GM23338 (cell line): Measurements from ENCODE around the gene RINL. TPM values are rescaled to one million over a fixed set of nuclear protein-coding genes. Genes with fewer than 3 reads are reported as not detected.

Source experiments
- ATAC-seq: fragments of 200-7000 bp; cut with Tn5 transposase; 3 replicates; pipeline ENCODE4 v1.9.1; 2020
- DNase-seq: peaks from one replicate; pipeline ENCODE4 v3.0.0-alpha.2; 2015; ENCODE audit warnings: low spot score
- H2AFZ ChIP-seq: fragments of 200-600 bp; sonication (generic); 2 replicates; pipeline ENCODE4 v1.8.0; 2016; ENCODE audit warnings: antibody characterized with exemption, mild to moderate bottlenecking, moderate library complexity
- H3F3A ChIP-seq: fragments of 200-600 bp; sonication (generic); replicated peaks from 2 replicates; pipeline ENCODE4 v1.8.0; 2017; ENCODE audit warnings: antibody characterized with exemption, mixed run types, low read depth
- H3K27ac ChIP-seq: fragments of 200-600 bp; sonication (generic); 2 replicates; pipeline ENCODE4 v1.6.1; 2016; ENCODE audit warnings: low read depth
- H3K27me3 ChIP-seq: fragments of 200-600 bp; sonication (generic); 2 replicates; pipeline ENCODE4 v1.8.0; 2016; ENCODE audit warnings: mild to moderate bottlenecking, mixed run types, moderate library complexity; ENCODE audit not compliant: insufficient read depth
- H3K36me3 ChIP-seq: fragments of 200-600 bp; sonication (generic); 2 replicates; pipeline ENCODE4 v1.8.0; 2016; ENCODE audit warnings: mild to moderate bottlenecking; ENCODE audit not compliant: insufficient read depth
- H3K4me1 ChIP-seq: fragments of 200-600 bp; sonication (generic); 2 replicates; pipeline ENCODE4 v1.8.0; 2016; ENCODE audit warnings: mild to moderate bottlenecking, moderate library complexity; ENCODE audit not compliant: insufficient read depth
- H3K4me2 ChIP-seq: fragments of 200-600 bp; sonication (generic); 2 replicates; pipeline ENCODE4 v1.7.1; 2017; ENCODE audit warnings: mixed run types
- H3K4me3 ChIP-seq: fragments of 200-600 bp; sonication (generic); 2 replicates; pipeline ENCODE4 v1.6.1; 2016; ENCODE audit warnings: mixed run types
- H3K79me2 ChIP-seq: fragments of 200-600 bp; sonication (generic); replicated peaks from 2 replicates; pipeline ENCODE4 v1.8.0; 2017; ENCODE audit warnings: mild to moderate bottlenecking; ENCODE audit not compliant: insufficient read depth
- H3K9me2 ChIP-seq: fragments of 200-600 bp; sonication (generic); 2 replicates; pipeline ENCODE4 v1.8.0; 2017; ENCODE audit not compliant: insufficient read depth
- H4K20me1 ChIP-seq: fragments of 200-600 bp; sonication (generic); replicated peaks from 2 replicates; pipeline ENCODE4 v1.8.0; 2017; ENCODE audit warnings: mild to moderate bottlenecking; ENCODE audit not compliant: insufficient read depth
- H3K27ac Mint-ChIP-seq: 2 replicates; pipeline ENCODE4 v1.8.0; 2020; ENCODE audit warnings: inconsistent platforms, mild to moderate bottlenecking, moderate library complexity, mixed read lengths
- H3K27me3 Mint-ChIP-seq: 3 replicates; pipeline ENCODE4 v1.8.0; 2022; ENCODE audit warnings: low read depth, mild to moderate bottlenecking, moderate library complexity, mixed read lengths, inconsistent platforms; ENCODE audit not compliant: insufficient read depth, poor library complexity
- H3K36me3 Mint-ChIP-seq: 3 replicates; pipeline ENCODE4 v1.8.0; 2021; ENCODE audit warnings: low read depth, mild to moderate bottlenecking, inconsistent platforms, moderate library complexity, mixed read lengths
- H3K4me1 Mint-ChIP-seq: 3 replicates; pipeline ENCODE4 v1.8.0; 2020; ENCODE audit warnings: mild to moderate bottlenecking, inconsistent platforms, mixed read lengths
- H3K4me3 Mint-ChIP-seq: 3 replicates; pipeline ENCODE4 v1.8.0; 2021; ENCODE audit warnings: moderate library complexity, mild to moderate bottlenecking, inconsistent platforms, mixed read lengths
- H3K9me3 Mint-ChIP-seq: 3 replicates; pipeline ENCODE4 v1.8.0; 2020; ENCODE audit warnings: moderate library complexity, mild to moderate bottlenecking, inconsistent platforms, mixed read lengths
- CREB1 ChIP-seq: fragments of 250-450 bp; sonication (Bioruptor Pico); IDR thresholded peaks from 2 replicates; pipeline ENCODE4 v1.5.0; 2020; ENCODE audit warnings: low read depth, mild to moderate bottlenecking, moderate library complexity
- CTCF ChIP-seq, 2 experiments: fragments of 200-600 bp in 1 of 2; sonication (generic) in 1 of 2; conservative IDR thresholded peaks; 2 replicates each; pipeline versions ENCODE4 v1.5.1 to v1.6.1; 2016 to 2017; ENCODE audit warnings: antibody characterized with exemption in 2 of 2, low read depth in 2 of 2, mild to moderate bottlenecking in 2 of 2, moderate library complexity in 1 of 2
- ETS1 ChIP-seq: IDR thresholded peaks from 2 replicates; pipeline ENCODE4 v1.6.1; 2016; ENCODE audit warnings: antibody characterized with exemption
- EZH2 ChIP-seq: fragments of 200-600 bp; sonication (generic); IDR thresholded peaks from one replicate; pipeline ENCODE4 v1.8.0; 2017; ENCODE audit warnings: antibody characterized with exemption, mild to moderate bottlenecking, low read depth; ENCODE audit not compliant: unreplicated experiment
- EZH2phosphoT487 ChIP-seq: fragments of 200-600 bp; sonication (generic); IDR thresholded peaks from one replicate; pipeline ENCODE4 v1.8.1; 2018; ENCODE audit warnings: antibody characterized with exemption; ENCODE audit not compliant: unreplicated experiment
- JUNB ChIP-seq: IDR thresholded peaks from one replicate; pipeline ENCODE4 v1.6.1; 2016; ENCODE audit warnings: antibody characterized with exemption; ENCODE audit not compliant: unreplicated experiment
- ZNF462 ChIP-seq: fragments of 250-450 bp; sonication (Bioruptor Pico); IDR thresholded peaks from 2 replicates; pipeline ENCODE4 v1.5.0; 2020; ENCODE audit warnings: mild to moderate bottlenecking, moderate library complexity
- polyA plus RNA-seq: library from polyadenylated mRNA; unstranded; fragments of >200 nt; fragmentation: Nextera tagmentation; extraction: Ambion mirVana; gene quantifications from 2 replicates; pipeline ENCODE4 v1.2.1, GENCODE V29; 2016
- total RNA-seq: library from RNA; depleted of rRNA; stranded (reverse); fragments of >200 nt; shearing (Covaris generic); gene quantifications from 2 replicates; pipeline ENCODE4 v1.2.3, GENCODE V29; 2014

RINL gene
- total and polyA plus RNA-seq, 2 experiments from 2014 or later: 11.2 to 21.4 TPM

- no peaks in the 10 kb centered on the region for H3K79me2 ChIP-seq
- no peaks in the 10 kb centered on the region for H4K20me1 ChIP-seq
- no peak overlapping the region for H3K4me2 ChIP-seq
- no peak overlapping the region for H3K27ac ChIP-seq
- no peaks in the 10 kb centered on the region for H3F3A ChIP-seq
- H3K9me2 ChIP-seq: no peaks in the 10 kb centered on the region
- Mint-ChIP-seq H3K4me1 (peaks cover 3% of the 10 kb centered on the region; the same call in 2 of the 3 replicates), H3K27me3 (no peaks in the 10 kb centered on the region), H3K36me3 (0 out of 3 replicates have a peak, but pooled peaks cover 3% of the 10 kb centered on the region), H3K9me3 (no peaks in the 10 kb centered on the region), H3K4me3 (no peak overlapping the region), H3K27ac (no peak overlapping the region)
- TF ChIP-seq ETS1 (no peak), EZH2phosphoT487 (no peak), JUNB (no peak), CREB1 (no peak)
- ATAC-seq: no peak
- H3K27me3 ChIP-seq: no peaks in the 10 kb centered on the region
- H3K4me1 ChIP-seq: no peaks in the 10 kb centered on the region
- H3K36me3 ChIP-seq: no peaks in the 10 kb centered on the region
- H2AFZ ChIP-seq: no peak overlapping the region
- no peak overlapping the region for H3K4me3 ChIP-seq
- DNase-seq: no peak
Observed at GRCh38 chr19:38889803-38890202, 11.7 kb upstream of the RINL start.

GRCh38 chr19:38888876-38889275, 10.8 kb upstream of the RINL start:
- no peaks in the 10 kb centered on the region for H3K4me1 ChIP-seq
- no peak overlapping the region for H3K4me3 ChIP-seq
- H3K4me2 ChIP-seq: no peak overlapping the region
- Mint-ChIP-seq H3K9me3 (no peaks in the 10 kb centered on the region), H3K36me3 (0 out of 3 replicates have a peak, but pooled peaks cover 3% of the 10 kb centered on the region), H3K27ac (no peak overlapping the region), H3K4me1 (no peaks in the 10 kb centered on the region; the same call in 2 of the 3 replicates), H3K27me3 (no peaks in the 10 kb centered on the region), H3K4me3 (no peak overlapping the region)
- no peaks in the 10 kb centered on the region for H3K36me3 ChIP-seq
- H3K9me2 ChIP-seq: no peaks in the 10 kb centered on the region
- H3F3A ChIP-seq: no peaks in the 10 kb centered on the region
- no peak overlapping the region for H3K27ac ChIP-seq
- H2AFZ ChIP-seq: no peak overlapping the region
- no peaks in the 10 kb centered on the region for H3K79me2 ChIP-seq
- no peaks in the 10 kb centered on the region for H3K27me3 ChIP-seq
- no peaks in the 10 kb centered on the region for H4K20me1 ChIP-seq
- ATAC-seq (no peak), DNase-seq (no peak)
- no peak for TF ChIP-seq JUNB
- no peak for TF ChIP-seq ZNF462 (CRISPR knock-in tag)
- no peak for TF ChIP-seq EZH2
- no peak for TF ChIP-seq ETS1
- TF ChIP-seq CTCF (conservative IDR thresholded peaks at IDR 0.05; ENCODE audit: low read depth in 2 of 2): no peak
